Fibroblast of villous mesenchyme (primary cell): ENCODE data around the gene MTG1. TPM values are rescaled to one million over a fixed set of nuclear protein-coding genes. Genes with fewer than 3 reads are reported as not detected.

Source experiments
- DNase-seq: peaks from one replicate; pipeline ENCODE4 v3.0.0-alpha.2; 2010; ENCODE audit warnings: low read depth
- H3K4me3 ChIP-seq: 2 replicates; pipeline ENCODE4 v1.5.1; 2011; ENCODE audit warnings: low read depth, mild to moderate bottlenecking, low read length
- CTCF ChIP-seq: IDR thresholded peaks from 2 replicates; pipeline ENCODE4 v1.5.1; 2012; ENCODE audit warnings: low read depth, mild to moderate bottlenecking, low read length; ENCODE audit not compliant: insufficient read depth
- total RNA-seq: library from RNA; depleted of rRNA; stranded (reverse); fragments of >200 nt; gene quantifications from 2 replicates; pipeline ENCODE4 v1.2.3, GENCODE V29; 2012

MTG1 gene
- total RNA-seq, 1 donor = 22.5 TPM

GRCh38 chr10:133388236-133388972 lies 5.6 kb upstream of the MTG1 start:
- no peak for DNase-seq
- no peak overlapping the region for H3K4me3 ChIP-seq
- no peak for TF ChIP-seq CTCF

GRCh38 chr10:133388973-133389818 lies 4.8 kb upstream of the MTG1 start:
- H3K4me3 ChIP-seq = no peak overlapping the region
- no peak for TF ChIP-seq CTCF
- no peak for DNase-seq

DNA sequence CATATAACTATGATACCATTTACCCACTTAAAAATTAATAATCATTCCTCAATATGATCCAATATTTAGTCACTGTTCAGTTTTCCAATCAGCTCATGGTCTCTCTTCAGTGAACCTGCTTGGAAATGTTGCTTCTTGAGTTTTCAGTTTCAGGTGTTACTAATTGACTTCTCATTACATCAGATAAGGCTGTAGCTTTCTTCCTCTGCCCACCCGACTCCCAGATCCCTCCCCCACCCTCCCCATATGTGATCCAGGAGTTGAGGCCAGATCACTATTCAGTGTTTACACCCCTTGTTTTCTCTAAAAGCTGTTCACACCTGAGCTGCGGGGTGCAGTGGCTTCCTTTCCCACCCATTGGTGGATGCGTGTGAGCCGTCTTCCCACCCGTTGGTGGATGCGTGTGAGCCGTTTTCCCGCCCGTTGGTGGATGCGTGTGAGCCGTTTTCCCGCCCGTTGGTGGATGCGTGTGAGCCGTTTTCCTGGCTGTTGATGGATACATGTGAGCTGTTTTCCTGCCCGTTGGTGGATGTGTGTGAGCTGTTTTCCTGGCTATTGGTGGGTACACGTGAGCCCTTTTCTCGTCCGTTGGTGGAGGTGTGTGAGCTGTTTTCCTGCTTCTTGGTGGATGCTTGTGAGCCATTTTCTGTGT lies 3.2 kb upstream of the MTG1 start:
- no peak overlapping the region for H3K4me3 ChIP-seq
- no peak for TF ChIP-seq CTCF
- no peak for DNase-seq

DNA sequence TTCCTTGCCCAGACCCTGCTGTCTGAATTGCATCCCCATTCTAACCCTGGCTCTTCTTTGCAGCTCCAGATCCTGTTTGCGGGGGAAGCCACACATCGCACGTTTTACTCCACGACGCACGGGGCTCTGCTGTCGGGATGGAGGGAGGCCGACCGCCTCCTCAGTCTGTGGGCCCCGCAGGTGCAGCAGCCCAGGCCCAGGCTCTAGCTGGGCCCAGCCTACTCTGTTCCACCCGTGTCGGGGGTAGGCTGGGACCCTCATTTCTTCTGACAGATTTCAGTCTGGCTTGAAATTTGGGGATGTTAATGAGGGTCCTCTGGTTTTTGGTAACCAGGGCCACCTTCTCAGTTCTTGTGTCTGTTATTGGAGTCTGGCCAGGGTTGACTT lies 2.7 kb upstream of the MTG1 start:
- no peak overlapping the region for H3K4me3 ChIP-seq
- no peak for TF ChIP-seq CTCF
- no peak for DNase-seq

- no peak for TF ChIP-seq CTCF
- H3K4me3 ChIP-seq = no peak overlapping the region
- DNase-seq = no peak
Observed at GRCh38 chr10:133391761-133392518, 2.0 kb upstream of the MTG1 start.

GRCh38 chr10:133393401-133394063 lies 425 bp upstream of the MTG1 start:
- H3K4me3 ChIP-seq = peak overlapping the region; percentile 42

More at GRCh38 chr10:133393401-133394063, 425 bp upstream of the MTG1 start:
- TF ChIP-seq CTCF = no peak
- DNase-seq = no peak
